Measurements from ENCODE around the gene CD300LD.
"Not testable (repeated sequence)": the region's sequence is repeated elsewhere in the genome, so short reads cannot be mapped to it uniquely, and the experiment has no call there.

Gene CD300LD

DNA sequence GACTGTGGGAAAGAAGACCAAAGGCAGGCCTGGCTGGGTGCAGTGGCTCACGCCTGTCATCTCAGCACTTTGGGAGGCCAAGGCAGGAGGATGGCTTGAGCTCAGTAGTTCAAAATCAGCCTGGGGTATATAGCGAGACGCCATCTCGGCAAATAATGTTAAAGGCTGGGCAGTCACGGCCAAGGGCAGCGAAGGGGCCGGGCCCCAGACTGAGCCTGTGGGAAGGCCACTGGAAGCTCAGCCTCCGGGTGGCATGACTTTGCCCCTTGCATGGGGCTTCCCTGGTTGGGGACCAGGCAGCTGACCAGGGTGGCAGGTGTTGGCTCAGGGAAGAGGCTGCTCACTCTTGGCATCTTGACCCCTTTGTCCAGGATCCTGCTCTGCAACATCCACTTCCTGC lies 14.0 kb upstream of the CD300LD start:
- peak in 1 of 14 donors; percentile 36 for DNase-seq

- peak in 2 of 14 donors; percentile 49 to 83 for DNase-seq
Observed at GRCh38 chr17:74605361-74605760, 13.3 kb upstream of the CD300LD start.

GRCh38 chr17:74604761-74605160 lies 12.7 kb upstream of the CD300LD start:
- DNase-seq: peak in 1 of 14 donors; percentile 52

GRCh38 chr17:74604200-74604599 lies 12.1 kb upstream of the CD300LD start:
- DNase-seq: no peak

DNA sequence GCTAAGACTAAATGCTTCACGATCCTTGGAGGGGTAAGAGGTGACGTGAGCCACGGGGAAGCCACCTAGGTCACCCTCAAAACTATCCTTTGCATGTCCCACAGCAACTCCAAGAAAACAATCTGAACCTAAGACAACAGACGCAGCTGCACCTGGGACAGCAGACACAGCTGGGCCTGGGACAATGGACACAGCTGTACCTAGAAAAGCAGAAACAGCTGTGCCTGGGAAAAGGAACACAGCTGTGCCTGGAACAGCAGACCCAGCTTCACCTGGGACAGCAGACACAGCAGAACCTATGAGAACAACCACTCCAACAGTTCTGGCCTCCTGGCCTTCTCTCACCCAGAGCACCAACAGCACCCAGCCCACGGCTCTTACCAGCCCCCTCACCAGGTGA lies 11.7 kb upstream of the CD300LD start:
- DNase-seq: no peak

GRCh38 chr17:74603037-74603635 lies 11.1 kb upstream of the CD300LD start:
- DNase-seq: no peak

DNA sequence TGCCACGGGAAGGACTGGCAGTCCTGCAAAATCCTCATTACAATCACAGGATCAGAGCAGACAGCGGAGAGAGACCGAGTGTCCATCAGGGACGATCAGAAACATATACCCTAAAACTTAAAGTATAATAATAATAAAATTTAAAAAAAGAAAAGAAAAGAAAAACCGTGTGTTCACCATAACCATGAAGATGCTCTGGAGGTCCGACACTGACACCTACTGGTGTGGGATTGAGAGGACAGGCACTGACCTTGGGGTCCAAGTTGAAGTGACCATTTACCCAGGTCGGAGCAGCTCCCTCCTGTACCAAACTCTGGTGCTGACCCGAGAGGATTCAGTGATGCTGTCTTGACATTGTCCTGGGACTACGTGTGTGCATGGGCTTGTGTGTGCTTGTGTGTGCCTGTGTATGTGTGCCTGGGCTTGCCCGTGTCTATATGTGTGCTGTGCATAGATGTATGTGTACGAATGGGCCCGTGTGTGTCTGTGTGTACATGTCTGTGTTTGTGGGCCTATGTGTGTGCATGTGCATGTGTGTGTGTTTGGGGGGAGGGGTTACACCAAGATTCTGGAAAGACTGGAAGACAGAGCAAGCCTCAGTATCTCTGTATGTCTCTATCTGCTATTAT lies 10.0 kb upstream of the CD300LD start:
- DNase-seq: peak in 1 of 14 donors; percentile 28

GRCh38 chr17:74599448-74599939 lies 7.4 kb upstream of the CD300LD start:
- no peak for DNase-seq

DNA sequence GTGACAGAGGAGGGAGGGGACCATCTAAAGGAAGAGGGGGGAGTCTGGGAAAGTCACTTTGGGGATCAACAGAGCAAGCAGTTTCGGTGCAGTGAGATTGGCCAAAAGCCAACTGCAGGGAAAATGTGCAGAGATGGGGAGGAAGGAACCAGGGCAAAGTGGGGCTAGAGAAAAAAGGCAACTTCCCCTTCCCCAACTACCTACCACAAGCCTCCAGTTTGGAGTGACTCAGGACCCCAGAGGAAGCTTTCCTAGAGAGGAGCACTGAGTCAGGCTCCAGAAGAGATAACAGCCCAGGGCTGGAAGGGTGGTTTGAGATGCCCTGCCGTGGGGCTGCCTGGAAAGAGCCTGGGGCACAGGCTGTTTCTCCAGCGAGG lies 6.9 kb upstream of the CD300LD start:
- DNase-seq: no peak

DNA sequence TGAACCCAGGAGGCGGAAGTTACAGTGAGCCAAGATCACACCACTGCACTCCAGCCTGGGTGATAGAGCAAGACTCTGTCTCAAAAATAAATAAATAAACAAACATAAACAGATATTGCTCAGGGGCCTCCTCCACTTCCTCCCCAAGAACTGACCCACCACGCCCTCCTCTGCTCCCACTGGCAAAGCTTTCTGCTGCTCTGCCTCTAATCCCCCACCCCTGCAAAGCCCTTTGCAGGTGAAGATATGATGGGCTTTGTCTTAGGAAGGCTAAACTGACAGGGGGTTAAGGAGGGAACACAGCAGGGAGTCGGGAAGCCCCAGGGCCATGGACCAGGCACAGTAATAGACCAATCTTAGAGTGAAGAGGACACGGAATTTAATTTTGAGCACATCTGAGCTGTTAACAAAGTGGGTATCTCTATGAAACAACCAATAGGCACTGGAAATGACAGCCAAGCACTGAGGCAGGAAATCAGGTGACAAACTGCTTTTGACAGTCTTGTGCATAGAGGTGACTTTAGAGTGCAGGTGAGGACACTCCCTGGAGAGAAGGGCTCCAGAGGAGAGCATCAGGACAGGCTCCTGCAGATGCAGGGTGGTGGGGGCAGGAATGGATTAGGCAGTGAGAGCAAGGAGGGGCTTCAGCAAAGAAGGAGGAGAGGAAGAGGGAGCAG lies 6.4 kb upstream of the CD300LD start:
- no peak for DNase-seq

- DNase-seq: no peak
Observed at GRCh38 chr17:74597069-74597790, 5.1 kb upstream of the CD300LD start.

GRCh38 chr17:74595037-74595750 lies 3.1 kb upstream of the CD300LD start:
- no peak for DNase-seq

DNA sequence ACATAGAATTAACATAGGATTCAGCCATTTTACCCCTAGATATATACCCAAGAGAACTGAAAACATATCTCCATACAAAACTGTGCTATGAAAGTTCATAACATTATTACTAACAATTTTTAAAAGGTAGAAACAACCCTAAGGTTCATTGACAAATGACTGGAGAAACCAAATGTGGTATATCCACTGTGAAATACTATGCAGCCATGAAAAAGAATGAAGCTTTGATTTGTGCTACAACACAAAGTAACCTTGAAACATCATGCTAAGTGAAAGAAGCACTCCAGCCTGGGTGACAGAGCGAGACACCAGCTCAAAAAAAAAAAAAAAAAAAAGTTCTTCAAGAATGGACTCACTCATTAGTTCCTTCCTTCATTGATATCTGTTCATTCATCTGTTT lies 580 bp downstream of the CD300LD start:
- no peak for DNase-seq

DNA sequence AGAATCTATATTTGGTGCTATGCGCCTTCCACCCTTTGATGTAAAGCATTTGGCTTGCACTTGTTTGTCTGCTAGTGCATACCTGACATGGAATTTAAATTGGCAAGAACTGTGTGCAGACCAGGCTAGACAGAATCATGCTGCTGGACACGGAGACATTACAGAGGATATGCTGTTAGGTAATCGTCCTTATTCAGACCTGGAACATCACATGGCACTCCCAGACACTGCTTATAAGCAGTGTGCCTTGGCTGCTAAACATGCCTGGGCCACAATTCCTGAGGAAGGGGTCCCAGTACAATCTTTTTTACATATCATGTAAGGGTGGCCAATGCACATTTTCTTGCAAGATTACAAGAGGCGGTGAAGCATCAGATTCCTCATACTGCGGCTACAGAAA lies 6.4 kb downstream of the CD300LD start:
- DNase-seq: no peak

DNA sequence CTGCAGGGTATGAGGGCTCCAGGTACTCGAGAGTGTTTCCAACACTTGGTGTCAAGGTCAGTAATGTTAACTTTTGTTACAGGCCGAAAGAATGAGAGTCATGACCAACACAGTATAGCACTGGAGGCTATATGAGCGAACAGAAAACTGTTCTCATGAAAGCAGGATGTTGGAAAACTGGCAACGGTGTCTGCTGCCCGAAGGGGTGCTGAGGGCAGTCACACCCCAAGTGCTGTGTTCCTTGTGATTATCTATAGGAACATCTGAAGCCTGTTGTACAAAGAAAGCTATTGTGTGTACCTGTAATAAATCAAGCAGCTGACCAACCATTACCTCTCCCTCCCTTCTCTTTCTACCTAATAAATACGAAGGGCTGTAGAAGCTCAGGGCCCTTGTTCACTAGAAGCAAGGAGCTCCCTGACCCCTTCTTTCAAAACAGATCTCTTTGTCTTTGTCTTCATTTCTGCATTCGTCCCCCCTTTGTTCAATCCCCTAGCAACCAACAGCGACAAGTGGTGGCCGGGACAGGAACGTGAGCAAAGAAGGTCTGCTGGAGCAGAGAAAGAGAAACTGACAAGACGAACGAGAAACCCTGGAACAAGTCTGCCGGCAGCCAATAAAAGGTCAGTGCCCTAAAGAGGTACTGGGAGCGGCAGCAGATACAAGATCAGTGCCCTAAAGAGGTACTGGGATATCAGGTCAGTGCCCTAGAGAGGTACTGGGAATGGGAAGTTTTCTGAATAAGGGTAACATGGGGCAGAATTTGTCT lies 7.6 kb downstream of the CD300LD start:
- no peak for DNase-seq

GRCh38 chr17:74582633-74583032 lies 9.4 kb downstream of the CD300LD start:
- no peak for DNase-seq

- no peak for DNase-seq
Observed at GRCh38 chr17:74579900-74580299, 12.2 kb downstream of the CD300LD start.

GRCh38 chr17:74578979-74579378 lies 13.1 kb downstream of the CD300LD start:
- DNase-seq: no peak

DNA sequence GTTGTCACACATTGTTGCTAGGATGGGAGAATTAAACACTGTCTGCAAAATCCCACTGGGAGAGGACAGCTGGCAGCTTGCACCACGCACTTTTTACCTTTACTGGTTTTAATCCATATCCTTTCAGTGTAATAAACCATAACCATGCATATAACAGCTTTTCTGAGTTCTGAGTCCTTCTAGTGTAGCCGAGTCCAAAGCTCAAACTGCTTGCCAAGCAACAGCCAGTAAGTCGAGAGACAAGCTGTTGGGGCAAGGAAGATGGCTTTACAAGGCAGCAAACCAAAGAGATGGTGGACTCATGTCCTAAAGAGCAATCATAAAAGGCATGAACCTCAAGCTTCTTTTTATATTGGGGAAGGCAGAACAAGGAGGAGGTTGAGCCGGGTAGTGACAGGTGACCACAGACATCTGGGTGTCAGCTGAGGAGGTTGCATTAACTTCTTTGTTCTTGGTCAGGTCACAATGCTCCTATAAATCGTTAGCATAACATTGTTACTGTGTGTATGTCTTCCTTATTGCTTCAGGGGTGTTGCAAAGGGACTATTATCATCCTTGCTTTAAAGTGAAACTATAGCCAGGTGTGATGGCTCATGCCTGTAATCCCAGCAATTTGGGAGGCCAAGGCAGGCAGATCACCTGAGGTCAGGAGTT lies 17.5 kb downstream of the CD300LD start:
- no peak for DNase-seq

DNA sequence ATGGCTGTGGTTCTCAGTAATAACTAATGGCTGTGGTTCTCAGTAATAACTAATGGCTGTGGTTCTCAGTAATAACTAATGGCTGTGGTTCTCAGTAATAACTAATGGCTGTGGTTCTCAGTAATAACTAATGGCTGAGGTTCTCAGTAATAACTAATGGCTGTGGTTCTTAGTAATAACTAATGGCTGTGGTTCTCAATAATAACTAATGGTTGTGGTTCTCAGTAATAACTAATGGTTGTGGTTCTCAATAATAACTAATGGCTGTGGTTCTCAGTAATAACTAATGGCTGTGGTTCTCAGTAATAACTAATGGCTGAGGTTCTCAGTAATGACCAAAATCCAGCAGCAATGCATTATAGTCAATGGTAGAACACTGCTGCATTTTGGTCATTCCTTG lies 18.4 kb downstream of the CD300LD start:
- not testable (repeated sequence) for DNase-seq

- DNase-seq: no peak
Observed at GRCh38 chr17:74573169-74573568, 18.9 kb downstream of the CD300LD start.
